Hindlimb muscle (tissue), 1 donor: ENCODE data around the gene THTPA. TPM values are rescaled to one million over a fixed set of nuclear protein-coding genes. Genes with fewer than 3 reads are reported as not detected.
A peak's percentile ranks its signal among the peaks of the same experiment; 100 is the strongest.

Source experiments
- DNase-seq: peaks from one replicate; pipeline ENCODE4 v3.0.0-alpha.2; 2013
- polyA plus RNA-seq: library from polyadenylated mRNA; unstranded; fragments of 120-200 nt; gene quantifications from one replicate; pipeline ENCODE4 v1.2.1, GENCODE V29; 2013; ENCODE audit not compliant: insufficient read length

The THTPA gene
- 14.4 TPM for polyA plus RNA-seq

GRCh38 chr14:23555882-23556699 lies at the start of gene THTPA:
THTPA (plus strand) TSS chr14:23556271; CDS start chr14:23556758, 487 bp downstream.
- peak; percentile 92 for DNase-seq

- no peak for DNase-seq
Observed at GRCh38 chr14:23512156-23512555, 43.9 kb upstream of the THTPA start.

- DNase-seq: no peak
Observed at GRCh38 chr14:23513005-23513817, 42.9 kb upstream of the THTPA start.

GRCh38 chr14:23513818-23514643 lies 42.0 kb upstream of the THTPA start:
- DNase-seq: no peak

GRCh38 chr14:23514644-23514957 lies 41.5 kb upstream of the THTPA start:
- DNase-seq: no peak

GRCh38 chr14:23517650-23518326 lies 38.3 kb upstream of the THTPA start:
- DNase-seq: no peak

- no peak for DNase-seq
Observed at GRCh38 chr14:23518709-23519108, 37.4 kb upstream of the THTPA start.

- no peak for DNase-seq
Observed at GRCh38 chr14:23520899-23521533, 35.1 kb upstream of the THTPA start.

- DNase-seq: no peak
Observed at GRCh38 chr14:23521785-23522640, 34.1 kb upstream of the THTPA start.

GRCh38 chr14:23522643-23523198 lies 33.4 kb upstream of the THTPA start:
- DNase-seq: no peak

GRCh38 chr14:23523229-23524016 lies 32.6 kb upstream of the THTPA start:
- no peak for DNase-seq

GRCh38 chr14:23524954-23525353 lies 31.1 kb upstream of the THTPA start:
- DNase-seq: no peak

GRCh38 chr14:23525611-23526010 lies 30.5 kb upstream of the THTPA start:
- no peak for DNase-seq

GRCh38 chr14:23528555-23528954 lies 27.5 kb upstream of the THTPA start:
- no peak for DNase-seq

GRCh38 chr14:23529016-23529415 lies 27.1 kb upstream of the THTPA start:
- no peak for DNase-seq

GRCh38 chr14:23530375-23531055 lies 25.6 kb upstream of the THTPA start:
- no peak for DNase-seq

GRCh38 chr14:23531391-23531790 lies 24.7 kb upstream of the THTPA start:
- DNase-seq: no peak

- no peak for DNase-seq
Observed at GRCh38 chr14:23532658-23533057, 23.4 kb upstream of the THTPA start.
